ENCODE measurements around the gene FARS2.

- TF ChIP-seq MXI1 (conservative IDR thresholded peaks at IDR 0.05; ENCODE audit: poor library complexity, severe bottlenecking), result no peak
- no peak for TF ChIP-seq CTCF (IDR thresholded peaks at IDR 0.05; ENCODE audit: poor library complexity, severe bottlenecking)
- TF ChIP-seq POLR2AphosphoS5 (IDR thresholded peaks at IDR 0.05), result no peak
- TF ChIP-seq TAF1 (IDR thresholded peaks at IDR 0.05; ENCODE audit: low read depth), result no peak
- TF ChIP-seq EP300 (conservative IDR thresholded peaks at IDR 0.05; ENCODE audit: poor library complexity, severe bottlenecking), result no peak
- no peak for TF ChIP-seq RAD21 (conservative IDR thresholded peaks at IDR 0.05)
- TF ChIP-seq SMC3 (conservative IDR thresholded peaks at IDR 0.05; ENCODE audit: poor library complexity), result no peak
- TF ChIP-seq EZH2 (IDR thresholded peaks at IDR 0.05; ENCODE audit: borderline replicate concordance, insufficient read depth, low read length, poor library complexity, severe bottlenecking), result no peak
These were observed 141.8 kb downstream of the FARS2 start for GRCh38 chr6:5403076-5403475.
